Measurements from ENCODE around the gene IPO13. TPM values are rescaled to one million over a fixed set of nuclear protein-coding genes. Genes with fewer than 3 reads are reported as not detected.

The IPO13 gene
- total RNA-seq, 1 donor from 2014 or later: 39.2 TPM

GRCh38 chr1:43938892-43939587 lies 7.7 kb upstream of the IPO13 start:
- Mint-ChIP-seq H3K9me3 (ENCODE audit: low read depth) (no peaks in the 10 kb centered on the region), H3K4me3 (ENCODE audit: unreplicated experiment) (no peak overlapping the region), H3K4me1 (ENCODE audit: low read depth) (peaks cover 3% of the 10 kb centered on the region), H3K36me3 (ENCODE audit: low read depth) (peaks cover 3% of the 10 kb centered on the region), H3K27ac (ENCODE audit: unreplicated experiment) (no peak overlapping the region), H3K27me3 (ENCODE audit: low read depth) (peaks cover 10% of the 10 kb centered on the region)
- DNase-seq (ENCODE audit: low spot score): no peak
- TF ChIP-seq, protein P1, sequence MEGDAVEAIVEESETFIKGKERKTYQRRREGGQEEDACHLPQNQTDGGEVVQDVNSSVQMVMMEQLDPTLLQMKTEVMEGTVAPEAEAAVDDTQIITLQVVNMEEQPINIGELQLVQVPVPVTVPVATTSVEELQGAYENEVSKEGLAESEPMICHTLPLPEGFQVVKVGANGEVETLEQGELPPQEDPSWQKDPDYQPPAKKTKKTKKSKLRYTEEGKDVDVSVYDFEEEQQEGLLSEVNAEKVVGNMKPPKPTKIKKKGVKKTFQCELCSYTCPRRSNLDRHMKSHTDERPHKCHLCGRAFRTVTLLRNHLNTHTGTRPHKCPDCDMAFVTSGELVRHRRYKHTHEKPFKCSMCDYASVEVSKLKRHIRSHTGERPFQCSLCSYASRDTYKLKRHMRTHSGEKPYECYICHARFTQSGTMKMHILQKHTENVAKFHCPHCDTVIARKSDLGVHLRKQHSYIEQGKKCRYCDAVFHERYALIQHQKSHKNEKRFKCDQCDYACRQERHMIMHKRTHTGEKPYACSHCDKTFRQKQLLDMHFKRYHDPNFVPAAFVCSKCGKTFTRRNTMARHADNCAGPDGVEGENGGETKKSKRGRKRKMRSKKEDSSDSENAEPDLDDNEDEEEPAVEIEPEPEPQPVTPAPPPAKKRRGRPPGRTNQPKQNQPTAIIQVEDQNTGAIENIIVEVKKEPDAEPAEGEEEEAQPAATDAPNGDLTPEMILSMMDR (IDR thresholded peaks at IDR 0.05): no peak

GRCh38 chr1:43942411-43942810 lies 4.3 kb upstream of the IPO13 start:
- Mint-ChIP-seq H3K4me1 (ENCODE audit: low read depth) (peaks cover 10% of the 10 kb centered on the region), H3K36me3 (ENCODE audit: low read depth) (peaks cover 3% of the 10 kb centered on the region), H3K9me3 (ENCODE audit: low read depth) (no peaks in the 10 kb centered on the region), H3K27me3 (ENCODE audit: low read depth) (peaks cover 10% of the 10 kb centered on the region), H3K4me3 (ENCODE audit: unreplicated experiment) (no peak overlapping the region), H3K27ac (ENCODE audit: unreplicated experiment) (no peak overlapping the region)
- TF ChIP-seq, protein P1 (IDR thresholded peaks at IDR 0.05): no peak
- no peak for DNase-seq (ENCODE audit: low spot score)

- Mint-ChIP-seq H3K27me3 (ENCODE audit: low read depth) (peaks cover 3% of the 10 kb centered on the region), H3K27ac (ENCODE audit: unreplicated experiment) (no peak overlapping the region), H3K4me3 (ENCODE audit: unreplicated experiment) (no peak overlapping the region), H3K4me1 (ENCODE audit: low read depth) (peaks cover 28% of the 10 kb centered on the region), H3K36me3 (ENCODE audit: low read depth) (peaks cover 1% of the 10 kb centered on the region), H3K9me3 (ENCODE audit: low read depth) (no peaks in the 10 kb centered on the region)
- TF ChIP-seq, protein P1 (IDR thresholded peaks at IDR 0.05): no peak
- no peak for DNase-seq (ENCODE audit: low spot score)
Measured at GRCh38 chr1:43944860-43945259, 1.9 kb upstream of the IPO13 start.

DNA sequence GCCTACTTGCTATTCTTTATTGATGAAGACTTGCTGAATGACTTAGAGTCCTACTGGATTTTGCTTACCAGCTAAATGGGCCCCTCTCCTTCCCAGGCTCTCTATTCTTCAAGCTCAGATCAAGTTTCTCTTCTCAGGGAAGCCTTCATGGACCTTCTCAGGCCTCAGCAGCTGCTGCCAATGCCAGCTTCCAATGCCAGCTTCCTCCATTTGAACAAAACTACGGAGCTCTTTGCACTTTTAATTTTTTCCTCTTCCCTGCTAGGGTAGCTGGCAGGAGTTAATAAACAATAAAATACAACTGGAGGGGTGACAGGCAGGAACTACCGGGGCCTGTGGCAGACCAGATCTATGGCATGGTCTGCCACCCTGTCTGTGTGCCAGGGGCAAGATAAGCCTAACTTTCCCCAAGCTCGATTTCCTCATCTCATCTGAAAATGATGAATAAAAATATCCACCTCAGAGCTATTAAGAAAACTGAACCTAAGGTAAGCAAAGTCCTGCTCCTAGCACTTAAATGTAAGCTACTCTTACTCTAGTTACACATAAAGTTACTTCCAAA lies 995 bp upstream of the IPO13 start:
- peak overlapping the region; percentile 98 for H3K27ac Mint-ChIP-seq (ENCODE audit: unreplicated experiment)

GRCh38 chr1:43947061-43947873 lies 517 bp downstream of the IPO13 start:
- no peak for DNase-seq (ENCODE audit: low spot score)
- H3K36me3 Mint-ChIP-seq (ENCODE audit: low read depth): peaks cover 6% of the 10 kb centered on the region
- H3K27ac Mint-ChIP-seq (ENCODE audit: unreplicated experiment): peak overlapping the region; percentile 98
- H3K9me3 Mint-ChIP-seq (ENCODE audit: low read depth): no peaks in the 10 kb centered on the region
- H3K4me3 Mint-ChIP-seq (ENCODE audit: unreplicated experiment): peak overlapping the region; percentile 86
- TF ChIP-seq, protein P1 (IDR thresholded peaks at IDR 0.05): no peak
- H3K4me1 Mint-ChIP-seq (ENCODE audit: low read depth): peaks cover 33% of the 10 kb centered on the region
- H3K27me3 Mint-ChIP-seq (ENCODE audit: low read depth): no peaks in the 10 kb centered on the region

More for the DNA sequence above, 995 bp upstream of the IPO13 start:
- Mint-ChIP-seq H3K27me3 (ENCODE audit: low read depth) (no peaks in the 10 kb centered on the region), H3K4me3 (ENCODE audit: unreplicated experiment) (peak overlapping the region; percentile 86), H3K9me3 (ENCODE audit: low read depth) (no peaks in the 10 kb centered on the region), H3K4me1 (ENCODE audit: low read depth) (peaks cover 32% of the 10 kb centered on the region), H3K36me3 (ENCODE audit: low read depth) (peaks cover 6% of the 10 kb centered on the region)
- TF ChIP-seq, protein P1 (IDR thresholded peaks at IDR 0.05): no peak
- no peak for DNase-seq (ENCODE audit: low spot score)

All from chondrocyte (in vitro differentiated cells).